ENCODE data around the gene ANK3.

Gene ANK3

GRCh38 chr10:60194421-60194820 is 195.3 kb downstream of the ANK3 start:
- H3K4me2 ChIP-seq (ENCODE audit: low read length): no peak overlapping the region
- no peak overlapping the region for H3K23ac ChIP-seq (ENCODE audit: low read length)
- no peak for DNase-seq
- no peak overlapping the region for H3K9ac ChIP-seq (ENCODE audit: low read length)
- no peak overlapping the region for H2BK12ac ChIP-seq (ENCODE audit: low read length)
- H2AK5ac ChIP-seq (ENCODE audit: low read length): no peak overlapping the region
- H3K18ac ChIP-seq (ENCODE audit: low read length): no peak overlapping the region
- H2BK120ac ChIP-seq (ENCODE audit: insufficient read depth, low read length, poor library complexity): no peak overlapping the region
- no peak overlapping the region for H3K14ac ChIP-seq (ENCODE audit: low read length)
- H3K4me3 ChIP-seq (ENCODE audit: low read depth, low read length): no peak overlapping the region
- H2AFZ ChIP-seq (ENCODE audit: insufficient read depth, low read length, poor library complexity): no peak overlapping the region
- no peaks in the 10 kb centered on the region for H3K27me3 ChIP-seq (ENCODE audit: insufficient read depth, low read length)
- peaks cover 1% of the 10 kb centered on the region for H3K9me3 ChIP-seq (ENCODE audit: insufficient read depth, low read depth, low read length)
- no peak overlapping the region for H3K27ac ChIP-seq (ENCODE audit: low read depth, low read length)
- no peak overlapping the region for H4K12ac ChIP-seq (ENCODE audit: low read depth, low read length)
- H3K4ac ChIP-seq (ENCODE audit: low read depth, low read length): no peak overlapping the region
- H4K8ac ChIP-seq (ENCODE audit: low read depth, low read length): no peak overlapping the region
- H3K79me2 ChIP-seq (ENCODE audit: control insufficient read depth, insufficient read depth, low read length, poor library complexity): no peaks in the 10 kb centered on the region
- peaks cover 0 to 2% of the 10 kb centered on the region in 2 experiments for H3K36me3 ChIP-seq (ENCODE audit: control insufficient read depth in 1 of 2, insufficient read depth in 2 of 2, low read length in 2 of 2)
- no peak overlapping the region for H2BK5ac ChIP-seq (ENCODE audit: low read depth, low read length, poor library complexity)
- no peak overlapping the region for H4K91ac ChIP-seq (ENCODE audit: low read depth, low read length)
- no peaks in the 10 kb centered on the region for H3K79me1 ChIP-seq (ENCODE audit: low read length)
- H3K4me1 ChIP-seq (ENCODE audit: control insufficient read depth in 1 of 2, insufficient read depth in 2 of 2, low read length in 2 of 2): peaks cover 2 to 7% of the 10 kb centered on the region in 2 experiments

- Histone ChIP-seq H3K4me1 (ENCODE audit: control insufficient read depth in 1 of 2, insufficient read depth in 2 of 2, low read length in 2 of 2) (peaks cover 2 to 7% of the 10 kb centered on the region in 2 experiments), H3K18ac (ENCODE audit: low read length) (no peak overlapping the region), H3K79me1 (ENCODE audit: low read length) (no peaks in the 10 kb centered on the region), H2AK5ac (ENCODE audit: low read length) (no peak overlapping the region), H2BK120ac (ENCODE audit: insufficient read depth, low read length, poor library complexity) (no peak overlapping the region), H4K8ac (ENCODE audit: low read depth, low read length) (no peak overlapping the region), H3K4ac (ENCODE audit: low read depth, low read length) (no peak overlapping the region), H3K27ac (ENCODE audit: low read depth, low read length) (no peak overlapping the region), H3K9ac (ENCODE audit: low read length) (no peak overlapping the region), H2AFZ (ENCODE audit: insufficient read depth, low read length, poor library complexity) (no peak overlapping the region), H3K14ac (ENCODE audit: low read length) (no peak overlapping the region), H2BK5ac (ENCODE audit: low read depth, low read length, poor library complexity) (no peak overlapping the region), H3K23ac (ENCODE audit: low read length) (no peak overlapping the region), H3K4me3 (ENCODE audit: low read depth, low read length) (no peak overlapping the region), H4K12ac (ENCODE audit: low read depth, low read length) (no peak overlapping the region), H3K27me3 (ENCODE audit: insufficient read depth, low read length) (no peaks in the 10 kb centered on the region), H3K9me3 (ENCODE audit: insufficient read depth, low read depth, low read length) (no peaks in the 10 kb centered on the region), H3K4me2 (ENCODE audit: low read length) (no peak overlapping the region), H4K91ac (ENCODE audit: low read depth, low read length) (no peak overlapping the region), H3K36me3 (ENCODE audit: control insufficient read depth in 1 of 2, insufficient read depth in 2 of 2, low read length in 2 of 2) (peaks cover 0 to 2% of the 10 kb centered on the region in 2 experiments), H2BK12ac (ENCODE audit: low read length) (no peak overlapping the region), H3K79me2 (ENCODE audit: control insufficient read depth, insufficient read depth, low read length, poor library complexity) (no peaks in the 10 kb centered on the region)
- no peak for DNase-seq
Measured at GRCh38 chr10:60192946-60193345, 196.7 kb downstream of the ANK3 start.

GRCh38 chr10:60189861-60190475 is 199.7 kb downstream of the ANK3 start:
- Histone ChIP-seq H3K79me1 (ENCODE audit: low read length) (no peaks in the 10 kb centered on the region), H3K18ac (ENCODE audit: low read length) (no peak overlapping the region), H2BK120ac (ENCODE audit: insufficient read depth, low read length, poor library complexity) (no peak overlapping the region), H3K27ac (ENCODE audit: low read depth, low read length) (no peak overlapping the region), H2AFZ (ENCODE audit: insufficient read depth, low read length, poor library complexity) (no peak overlapping the region), H2BK5ac (ENCODE audit: low read depth, low read length, poor library complexity) (no peak overlapping the region), H3K9ac (ENCODE audit: low read length) (no peak overlapping the region), H4K12ac (ENCODE audit: low read depth, low read length) (no peak overlapping the region), H3K9me3 (ENCODE audit: insufficient read depth, low read depth, low read length) (no peaks in the 10 kb centered on the region), H2BK12ac (ENCODE audit: low read length) (no peak overlapping the region), H3K79me2 (ENCODE audit: control insufficient read depth, insufficient read depth, low read length, poor library complexity) (no peaks in the 10 kb centered on the region), H3K4me1 (ENCODE audit: control insufficient read depth in 1 of 2, insufficient read depth in 2 of 2, low read length in 2 of 2) (no peaks in the 10 kb centered on the region), H3K4me2 (ENCODE audit: low read length) (no peak overlapping the region), H3K27me3 (ENCODE audit: insufficient read depth, low read length) (no peaks in the 10 kb centered on the region), H4K8ac (ENCODE audit: low read depth, low read length) (no peak overlapping the region), H4K91ac (ENCODE audit: low read depth, low read length) (no peak overlapping the region), H3K23ac (ENCODE audit: low read length) (no peak overlapping the region), H3K4me3 (ENCODE audit: low read depth, low read length) (no peak overlapping the region), H3K14ac (ENCODE audit: low read length) (no peak overlapping the region), H2AK5ac (ENCODE audit: low read length) (no peak overlapping the region), H3K36me3 (ENCODE audit: control insufficient read depth in 1 of 2, insufficient read depth in 2 of 2, low read length in 2 of 2) (peaks cover 0 to 2% of the 10 kb centered on the region in 2 experiments), H3K4ac (ENCODE audit: low read depth, low read length) (no peak overlapping the region)
- no peak for DNase-seq
- WGBS (ENCODE audit: extremely low coverage, insufficient coverage, insufficient read length): no CpG with 5 or more reads among the region's 1 CpG

DNA sequence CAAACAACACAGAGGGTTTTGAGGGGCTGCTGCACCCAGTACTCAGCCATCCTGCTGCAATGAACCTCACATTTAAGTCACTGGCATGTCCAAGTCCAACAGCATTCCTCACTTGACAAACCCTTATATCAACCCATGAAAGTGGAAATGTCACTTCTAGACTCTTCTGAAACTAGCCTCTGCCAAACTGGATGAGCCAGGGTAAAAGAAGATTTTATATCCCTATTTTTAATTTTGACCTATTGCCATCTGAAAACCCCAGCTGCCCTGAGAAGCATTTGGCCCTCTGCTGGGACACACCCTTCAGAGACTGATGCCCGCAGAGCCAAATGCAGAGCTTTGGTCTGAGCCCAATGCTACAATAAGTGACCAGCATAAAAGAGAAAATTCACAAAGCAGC is 201.1 kb downstream of the ANK3 start:
- H3K79me1 ChIP-seq (ENCODE audit: low read length): no peaks in the 10 kb centered on the region
- H3K4me1 ChIP-seq (ENCODE audit: control insufficient read depth in 1 of 2, insufficient read depth in 2 of 2, low read length in 2 of 2): no peaks in the 10 kb centered on the region
- H4K91ac ChIP-seq (ENCODE audit: low read depth, low read length): no peak overlapping the region
- H3K79me2 ChIP-seq (ENCODE audit: control insufficient read depth, insufficient read depth, low read length, poor library complexity): no peaks in the 10 kb centered on the region
- H3K4me3 ChIP-seq (ENCODE audit: low read depth, low read length): no peak overlapping the region
- no peak overlapping the region for H3K9ac ChIP-seq (ENCODE audit: low read length)
- H3K14ac ChIP-seq (ENCODE audit: low read length): no peak overlapping the region
- H2BK120ac ChIP-seq (ENCODE audit: insufficient read depth, low read length, poor library complexity): no peak overlapping the region
- H3K9me3 ChIP-seq (ENCODE audit: insufficient read depth, low read depth, low read length): no peaks in the 10 kb centered on the region
- H3K4me2 ChIP-seq (ENCODE audit: low read length): no peak overlapping the region
- no peak overlapping the region for H2AK5ac ChIP-seq (ENCODE audit: low read length)
- H4K12ac ChIP-seq (ENCODE audit: low read depth, low read length): no peak overlapping the region
- H4K8ac ChIP-seq (ENCODE audit: low read depth, low read length): no peak overlapping the region
- peaks cover 0 to 2% of the 10 kb centered on the region in 2 experiments for H3K36me3 ChIP-seq (ENCODE audit: control insufficient read depth in 1 of 2, insufficient read depth in 2 of 2, low read length in 2 of 2)
- DNase-seq: no peak
- WGBS (ENCODE audit: extremely low coverage, insufficient coverage, insufficient read length): no CpG with 5 or more reads among the region's 1 CpG
- no peak overlapping the region for H3K4ac ChIP-seq (ENCODE audit: low read depth, low read length)
- no peak overlapping the region for H3K27ac ChIP-seq (ENCODE audit: low read depth, low read length)
- no peak overlapping the region for H3K23ac ChIP-seq (ENCODE audit: low read length)
- no peak overlapping the region for H2BK5ac ChIP-seq (ENCODE audit: low read depth, low read length, poor library complexity)
- no peak overlapping the region for H2AFZ ChIP-seq (ENCODE audit: insufficient read depth, low read length, poor library complexity)
- H3K27me3 ChIP-seq (ENCODE audit: insufficient read depth, low read length): no peaks in the 10 kb centered on the region
- H2BK12ac ChIP-seq (ENCODE audit: low read length): no peak overlapping the region
- no peak overlapping the region for H3K18ac ChIP-seq (ENCODE audit: low read length)

Data from trophoblast cell (in vitro differentiated cells and primary cell).